HUDEP-2 (cell line): ENCODE measurements around the gene GALNTL6.

Source experiments
- DNase-seq, 76 experiments: peaks; one replicate each; lab custom pipeline; 2025; ENCODE audit not compliant: unreplicated experiment in 76 of 76; lab: John Stamatoyannopoulos, UW

GALNTL6 gene

GRCh38 chr4:173088144-173088543, 1274.9 kb downstream of the GALNTL6 start:
- DNase-seq = no peak
